Type B pancreatic cell (in vitro differentiated cells): ENCODE results near the gene CYSLTR2. TPM values are rescaled to one million over a fixed set of nuclear protein-coding genes. Genes with fewer than 3 reads are reported as not detected.
"Not testable (repeated sequence)": the region's sequence is repeated elsewhere in the genome, so short reads cannot be mapped to it uniquely, and the experiment has no call there.

ENCODE experiments used
- DNase-seq: peaks from one replicate; pipeline ENCODE4 v3.0.0; 2021; ENCODE audit warnings: mixed read lengths; ENCODE audit not compliant: unreplicated experiment; ENCODE audit errors: extremely low spot score
- H3K27ac Mint-ChIP-seq: 2 replicates; pipeline ENCODE4 v1.8.0; 2021; ENCODE audit warnings: mild to moderate bottlenecking, mixed read lengths
- H3K27me3 Mint-ChIP-seq: 2 replicates; pipeline ENCODE4 v1.8.0; 2021; ENCODE audit warnings: mixed read lengths
- H3K36me3 Mint-ChIP-seq: 2 replicates; pipeline ENCODE4 v1.8.0; 2021; ENCODE audit warnings: mixed read lengths
- H3K4me1 Mint-ChIP-seq: one replicate; pipeline ENCODE4 v1.8.0; 2021; ENCODE audit warnings: mixed read lengths; ENCODE audit not compliant: unreplicated experiment
- H3K4me3 Mint-ChIP-seq: 2 replicates; pipeline ENCODE4 v1.8.0; 2021; ENCODE audit warnings: mild to moderate bottlenecking, mixed read lengths
- H3K9me3 Mint-ChIP-seq: 2 replicates; pipeline ENCODE4 v1.8.0; 2021; ENCODE audit warnings: mixed read lengths
- total RNA-seq: library from RNA; stranded (reverse); gene quantifications from 2 replicates; pipeline ENCODE4 v1.2.1, GENCODE V29; 2021; ENCODE audit warnings: low replicate concordance
- TF ChIP-seq, protein P1 (sequence below): fragments of 200-600 bp; sonication (generic); conservative IDR thresholded peaks from 2 replicates; pipeline ENCODE4 v1.5.0; 2021; ENCODE audit warnings: antibody characterized with exemption, mild to moderate bottlenecking

The CYSLTR2 gene
- total RNA-seq, 1 donor from 2014 or later = 4.7 TPM

DNA sequence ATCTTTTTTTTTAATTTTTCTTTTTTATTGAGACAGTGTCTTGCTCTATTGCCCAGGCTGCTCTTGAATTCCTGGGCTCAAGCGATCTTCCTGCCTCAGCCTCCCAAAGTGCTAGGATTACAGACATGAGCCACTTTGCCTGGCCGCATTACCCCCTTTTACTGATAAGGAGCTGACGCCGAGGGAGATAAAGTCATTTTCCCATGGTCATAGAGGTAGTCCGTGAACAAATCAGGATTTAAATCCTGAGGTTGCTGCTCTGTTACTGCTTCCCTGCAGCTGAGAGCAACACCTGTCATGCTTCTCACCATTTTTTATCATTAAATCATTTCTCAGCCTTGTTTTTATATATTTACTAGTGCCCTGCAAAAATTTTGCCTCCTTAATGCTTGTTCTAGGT, 7.4 kb downstream of the CYSLTR2 start:
- peaks cover 7% of the 10 kb centered on the region for H3K9me3 Mint-ChIP-seq
- no peak for DNase-seq
- H3K27ac Mint-ChIP-seq = no peak overlapping the region
- H3K4me1 Mint-ChIP-seq = no peaks in the 10 kb centered on the region
- TF ChIP-seq, protein P1, sequence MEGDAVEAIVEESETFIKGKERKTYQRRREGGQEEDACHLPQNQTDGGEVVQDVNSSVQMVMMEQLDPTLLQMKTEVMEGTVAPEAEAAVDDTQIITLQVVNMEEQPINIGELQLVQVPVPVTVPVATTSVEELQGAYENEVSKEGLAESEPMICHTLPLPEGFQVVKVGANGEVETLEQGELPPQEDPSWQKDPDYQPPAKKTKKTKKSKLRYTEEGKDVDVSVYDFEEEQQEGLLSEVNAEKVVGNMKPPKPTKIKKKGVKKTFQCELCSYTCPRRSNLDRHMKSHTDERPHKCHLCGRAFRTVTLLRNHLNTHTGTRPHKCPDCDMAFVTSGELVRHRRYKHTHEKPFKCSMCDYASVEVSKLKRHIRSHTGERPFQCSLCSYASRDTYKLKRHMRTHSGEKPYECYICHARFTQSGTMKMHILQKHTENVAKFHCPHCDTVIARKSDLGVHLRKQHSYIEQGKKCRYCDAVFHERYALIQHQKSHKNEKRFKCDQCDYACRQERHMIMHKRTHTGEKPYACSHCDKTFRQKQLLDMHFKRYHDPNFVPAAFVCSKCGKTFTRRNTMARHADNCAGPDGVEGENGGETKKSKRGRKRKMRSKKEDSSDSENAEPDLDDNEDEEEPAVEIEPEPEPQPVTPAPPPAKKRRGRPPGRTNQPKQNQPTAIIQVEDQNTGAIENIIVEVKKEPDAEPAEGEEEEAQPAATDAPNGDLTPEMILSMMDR = no peak
- H3K36me3 Mint-ChIP-seq = no peaks in the 10 kb centered on the region
- no peak overlapping the region for H3K4me3 Mint-ChIP-seq
- H3K27me3 Mint-ChIP-seq = no peaks in the 10 kb centered on the region

DNA sequence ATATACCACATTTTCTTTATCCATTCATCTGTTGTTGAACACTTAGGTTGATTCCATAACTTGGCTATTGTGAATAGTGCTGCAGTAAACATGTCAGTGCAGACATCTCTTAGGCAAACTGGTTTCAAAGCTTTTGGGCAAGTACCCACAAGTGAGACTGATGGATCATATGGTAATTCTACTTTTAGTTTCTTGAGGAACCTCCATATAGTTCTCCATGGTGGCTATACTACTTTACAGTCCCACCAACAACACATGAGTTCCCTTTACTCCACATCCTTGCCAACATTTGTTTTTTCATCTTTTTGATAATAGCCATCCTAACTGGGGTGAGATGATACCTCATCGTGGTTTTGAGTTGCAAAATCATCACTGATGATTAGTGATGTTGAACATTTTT, 8.5 kb downstream of the CYSLTR2 start:
- Mint-ChIP-seq H3K36me3 (no peaks in the 10 kb centered on the region), H3K27ac (no peak overlapping the region), H3K4me3 (no peak overlapping the region), H3K9me3 (peaks cover 11% of the 10 kb centered on the region), H3K4me1 (no peaks in the 10 kb centered on the region), H3K27me3 (no peaks in the 10 kb centered on the region)
- DNase-seq = no peak
- TF ChIP-seq, protein P1 = no peak

DNA sequence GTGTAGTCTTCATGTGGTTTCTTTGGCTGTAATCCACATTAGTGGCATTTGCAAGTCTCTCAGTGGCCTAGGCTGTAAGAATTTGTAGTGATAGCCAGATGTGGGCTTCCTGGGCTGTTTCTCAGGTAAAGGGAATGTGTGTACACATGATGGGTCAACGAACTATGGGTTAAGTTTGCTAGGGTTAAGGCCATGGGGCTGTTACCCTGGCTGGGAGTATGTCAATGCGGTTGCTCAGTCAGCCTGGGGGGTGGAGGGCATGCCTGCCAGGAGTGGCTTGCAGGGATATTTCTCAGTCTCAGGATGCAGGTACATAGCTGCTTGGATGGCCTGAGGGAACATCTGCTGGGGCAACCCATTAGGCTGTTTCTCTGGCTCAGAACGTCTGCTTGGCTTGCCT, 13.4 kb downstream of the CYSLTR2 start:
- H3K9me3 Mint-ChIP-seq = peaks cover 18% of the 10 kb centered on the region
- H3K36me3 Mint-ChIP-seq = no peaks in the 10 kb centered on the region
- no peak overlapping the region for H3K4me3 Mint-ChIP-seq
- no peak for DNase-seq
- H3K4me1 Mint-ChIP-seq = no peaks in the 10 kb centered on the region
- H3K27ac Mint-ChIP-seq = no peak overlapping the region
- TF ChIP-seq, protein P1 = no peak
- no peaks in the 10 kb centered on the region for H3K27me3 Mint-ChIP-seq

DNA sequence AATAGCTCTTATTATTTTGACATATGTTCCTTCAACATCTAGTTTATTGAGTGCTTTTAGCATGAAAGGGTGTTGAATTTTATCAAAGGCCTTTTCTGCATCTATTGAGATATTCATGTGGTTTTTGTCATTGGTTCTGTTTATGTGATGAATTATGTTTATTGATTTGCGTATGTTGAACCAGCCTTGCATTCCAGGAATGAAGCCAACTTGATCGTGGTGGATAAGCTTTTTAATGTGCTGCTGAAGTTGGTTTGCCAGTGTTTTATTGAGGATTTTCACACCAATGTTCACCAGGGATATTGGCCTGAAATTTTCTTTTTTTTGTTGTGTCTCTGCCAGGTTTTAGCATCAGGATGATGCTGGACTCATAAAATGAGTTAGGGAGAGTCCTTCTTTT, 17.7 kb downstream of the CYSLTR2 start:
- not testable (repeated sequence) for H3K4me3 Mint-ChIP-seq, H3K9me3 Mint-ChIP-seq, H3K36me3 Mint-ChIP-seq, H3K4me1 Mint-ChIP-seq, H3K27me3 Mint-ChIP-seq, DNase-seq, H3K27ac Mint-ChIP-seq

DNA sequence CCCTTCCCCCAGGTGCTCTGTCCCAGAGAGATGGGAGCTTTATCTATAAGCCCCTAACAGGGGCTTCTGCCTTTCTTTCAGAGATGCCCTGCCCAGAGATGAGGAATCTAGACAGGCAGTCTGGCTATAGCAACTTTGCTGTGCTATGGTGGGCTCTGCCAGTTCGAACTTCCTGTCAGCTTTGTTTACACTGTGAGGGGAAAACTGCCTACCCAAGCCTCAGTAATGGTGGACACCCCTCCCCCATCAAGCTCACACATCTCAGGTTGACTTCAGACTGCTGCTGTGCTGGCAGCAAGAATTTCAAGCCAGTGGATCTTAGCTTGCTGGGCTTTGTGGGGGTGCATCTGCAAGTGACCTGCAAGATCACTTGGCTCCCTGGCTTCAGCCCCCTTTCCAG, 21.5 kb downstream of the CYSLTR2 start:
- H3K9me3 Mint-ChIP-seq = no peaks in the 10 kb centered on the region
- TF ChIP-seq, protein P1 = no peak
- no peaks in the 10 kb centered on the region for H3K27me3 Mint-ChIP-seq
- peaks cover 6% of the 10 kb centered on the region for H3K4me1 Mint-ChIP-seq
- no peaks in the 10 kb centered on the region for H3K36me3 Mint-ChIP-seq
- H3K27ac Mint-ChIP-seq = no peak overlapping the region
- H3K4me3 Mint-ChIP-seq = no peak overlapping the region
- no peak for DNase-seq

DNA sequence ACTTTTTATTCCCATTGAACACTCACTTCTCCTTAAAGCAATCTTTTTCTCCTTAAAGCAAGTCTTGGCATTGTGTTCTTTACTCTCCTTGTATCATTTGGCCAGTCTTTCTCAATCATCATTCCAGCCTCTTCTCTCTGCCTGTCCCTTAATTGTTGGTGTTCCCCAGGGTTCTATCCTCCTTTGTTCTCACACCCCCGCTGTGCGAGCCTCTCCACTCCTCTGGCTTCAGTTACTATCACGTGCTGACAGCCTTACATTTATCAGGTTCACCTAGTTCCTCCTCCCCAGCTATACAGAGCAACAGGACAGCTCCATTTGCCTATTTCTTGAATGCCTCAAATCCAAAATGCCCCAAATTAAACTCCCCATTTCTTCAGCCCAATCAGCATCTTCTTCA, 24.6 kb downstream of the CYSLTR2 start:
- no peak overlapping the region for H3K4me3 Mint-ChIP-seq
- TF ChIP-seq, protein P1 = no peak
- no peaks in the 10 kb centered on the region for H3K36me3 Mint-ChIP-seq
- H3K9me3 Mint-ChIP-seq = no peaks in the 10 kb centered on the region
- peaks cover 6% of the 10 kb centered on the region for H3K4me1 Mint-ChIP-seq
- no peak for DNase-seq
- no peaks in the 10 kb centered on the region for H3K27me3 Mint-ChIP-seq
- no peak overlapping the region for H3K27ac Mint-ChIP-seq
